Glutamatergic neuron (in vitro differentiated cells): ENCODE data around the gene SPDYE3. TPM values are rescaled to one million over a fixed set of nuclear protein-coding genes. Genes with fewer than 3 reads are reported as not detected.
"Not testable (repeated sequence)": the region's sequence is repeated elsewhere in the genome, so short reads cannot be mapped to it uniquely, and the experiment has no call there.

ENCODE experiments used
- DNase-seq: peaks from one replicate; pipeline ENCODE4 v3.0.0; 2022
- H3K27ac Mint-ChIP-seq: one replicate; pipeline ENCODE4 v1.8.0; 2020; ENCODE audit warnings: mild to moderate bottlenecking, mixed read lengths, inconsistent platforms; ENCODE audit not compliant: unreplicated experiment
- H3K27me3 Mint-ChIP-seq: one replicate; pipeline ENCODE4 v1.8.0; 2020; ENCODE audit warnings: mild to moderate bottlenecking, moderate library complexity, mixed read lengths, inconsistent platforms; ENCODE audit not compliant: unreplicated experiment
- H3K36me3 Mint-ChIP-seq: one replicate; pipeline ENCODE4 v1.8.0; 2020; ENCODE audit warnings: mild to moderate bottlenecking, mixed read lengths, inconsistent platforms; ENCODE audit not compliant: unreplicated experiment
- H3K4me1 Mint-ChIP-seq: one replicate; pipeline ENCODE4 v1.8.0; 2020; ENCODE audit warnings: mild to moderate bottlenecking, low read depth, mixed read lengths, inconsistent platforms; ENCODE audit not compliant: unreplicated experiment
- H3K4me3 Mint-ChIP-seq: one replicate; pipeline ENCODE4 v1.8.0; 2020; ENCODE audit warnings: mild to moderate bottlenecking, mixed read lengths, inconsistent platforms; ENCODE audit not compliant: unreplicated experiment
- H3K9me3 Mint-ChIP-seq: one replicate; pipeline ENCODE4 v1.8.0; 2020; ENCODE audit warnings: mild to moderate bottlenecking, moderate library complexity, mixed read lengths, inconsistent platforms; ENCODE audit not compliant: unreplicated experiment
- total RNA-seq: library from RNA; stranded (reverse); fragmentation: NEBNext Ultra II Directional; extraction: Animal tissue kit (Norgen Biotek cat#: 25700); gene quantifications from one replicate; pipeline ENCODE4 v1.2.1, GENCODE V29; 2021; ENCODE audit not compliant: unreplicated experiment

The SPDYE3 gene
- total RNA-seq, 1 donor from 2014 or later: not detected

DNA sequence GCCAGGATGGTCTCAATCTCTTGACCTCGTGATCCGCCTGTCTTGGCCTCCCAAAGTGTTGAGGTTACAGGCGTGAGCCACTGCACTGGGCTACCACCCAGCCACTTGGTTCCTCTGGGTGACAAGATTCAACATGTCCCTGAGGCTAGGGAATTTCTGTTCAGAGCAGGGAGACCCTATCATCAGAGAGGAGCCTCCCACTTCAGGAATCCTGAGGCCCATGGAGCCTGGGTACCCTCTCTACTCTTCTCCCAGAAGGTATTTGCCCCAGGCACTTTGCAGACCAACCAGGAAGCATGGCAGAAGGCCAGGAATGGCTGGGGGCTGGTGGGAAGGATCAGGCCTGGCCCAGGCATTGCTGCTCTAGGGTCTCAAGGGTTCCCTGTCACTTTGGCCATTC is 19.2 kb upstream of the SPDYE3 start:
- not testable (repeated sequence) for H3K9me3 Mint-ChIP-seq, H3K4me1 Mint-ChIP-seq, H3K27me3 Mint-ChIP-seq, H3K36me3 Mint-ChIP-seq, H3K27ac Mint-ChIP-seq, H3K4me3 Mint-ChIP-seq, DNase-seq

DNA sequence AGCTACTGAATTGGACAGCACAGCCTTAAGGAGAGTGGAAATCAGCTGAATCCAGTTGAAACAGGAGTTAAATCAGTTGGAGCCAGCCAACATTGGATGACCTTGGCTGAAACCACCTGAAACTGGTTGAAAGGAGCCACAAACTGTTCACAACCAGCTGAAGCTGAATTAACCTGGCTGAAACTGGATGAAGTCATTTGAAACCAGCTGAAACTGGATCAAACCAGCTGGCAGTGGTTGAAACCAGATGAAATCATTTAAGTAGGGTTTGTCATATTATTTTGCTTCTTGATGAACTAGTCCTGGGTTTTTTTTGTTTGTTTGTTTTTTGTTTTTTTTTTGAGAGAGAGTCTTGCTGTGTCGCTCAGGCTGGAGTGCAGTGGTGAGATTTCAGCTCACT is 15.3 kb upstream of the SPDYE3 start:
- H3K4me1 Mint-ChIP-seq: not testable (repeated sequence)

DNA sequence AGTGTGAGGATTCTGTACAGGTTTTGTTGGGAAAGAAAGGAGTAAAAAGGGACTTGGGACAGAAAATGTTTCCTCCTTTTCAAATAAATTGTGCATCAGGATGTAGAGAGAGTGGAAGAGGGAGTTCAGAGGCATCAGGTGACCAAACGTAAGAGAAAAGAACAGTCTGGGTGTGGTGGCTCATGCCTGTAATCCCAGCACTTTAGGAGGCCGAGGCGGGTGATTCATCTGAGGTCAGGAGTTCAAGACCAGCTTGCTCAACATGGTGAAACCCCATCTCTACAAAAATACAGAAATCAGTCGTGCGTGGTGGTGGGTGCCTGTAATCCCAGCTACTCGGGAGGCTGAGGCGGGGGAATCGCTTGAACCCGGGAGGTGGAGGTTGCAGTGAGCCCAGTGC is 12.2 kb upstream of the SPDYE3 start:
- not testable (repeated sequence) for H3K4me3 Mint-ChIP-seq, H3K27ac Mint-ChIP-seq, H3K36me3 Mint-ChIP-seq

More for the DNA sequence above, 15.3 kb upstream of the SPDYE3 start:
- H3K4me3 Mint-ChIP-seq, H3K27me3 Mint-ChIP-seq, H3K9me3 Mint-ChIP-seq, H3K27ac Mint-ChIP-seq, H3K36me3 Mint-ChIP-seq, DNase-seq: not testable (repeated sequence)

DNA sequence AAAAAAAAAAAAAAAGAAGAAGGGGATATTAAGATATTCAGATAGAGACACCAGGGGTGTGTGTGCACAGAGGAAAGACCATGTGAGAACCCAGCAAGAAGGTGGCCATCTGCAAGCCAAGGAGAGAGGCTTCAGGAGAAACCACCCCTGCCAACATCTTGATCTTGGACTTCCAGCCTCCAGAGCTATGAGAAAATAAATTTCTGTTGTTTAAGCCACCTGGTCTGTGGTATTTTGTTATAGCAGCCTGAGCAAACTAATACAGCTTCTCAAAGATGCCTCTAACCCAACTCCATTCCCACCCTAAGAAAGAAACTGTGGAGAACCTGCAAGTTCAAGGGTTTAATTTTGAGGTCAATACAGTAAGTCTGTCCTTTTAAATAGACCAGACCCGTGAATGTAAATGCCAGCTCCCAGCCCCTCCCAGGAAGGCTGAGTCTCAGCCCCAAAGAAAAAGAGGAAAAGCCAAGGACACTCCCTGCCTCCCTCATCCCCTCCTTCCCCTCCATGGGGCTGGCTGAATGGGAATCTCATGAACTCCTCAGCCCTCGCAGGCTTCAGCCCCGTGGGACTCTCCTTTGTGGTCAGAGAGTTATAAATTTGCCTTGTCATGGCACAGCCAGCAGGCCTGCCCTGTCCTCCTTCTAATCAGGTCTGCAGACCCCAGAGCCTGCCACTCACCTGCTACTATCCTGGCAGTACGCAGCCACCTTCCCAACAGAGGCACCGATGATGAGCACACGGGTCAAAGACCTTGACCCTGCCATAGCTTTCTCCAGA is 9.5 kb upstream of the SPDYE3 start:
- not testable (repeated sequence) for H3K4me1 Mint-ChIP-seq, H3K36me3 Mint-ChIP-seq, H3K27me3 Mint-ChIP-seq, H3K9me3 Mint-ChIP-seq, H3K4me3 Mint-ChIP-seq
- peak; percentile 48 for DNase-seq
- peak overlapping the region; percentile 73 for H3K27ac Mint-ChIP-seq

More for the DNA sequence above, 12.2 kb upstream of the SPDYE3 start:
- H3K27me3 Mint-ChIP-seq, DNase-seq, H3K4me1 Mint-ChIP-seq, H3K9me3 Mint-ChIP-seq: not testable (repeated sequence)

DNA sequence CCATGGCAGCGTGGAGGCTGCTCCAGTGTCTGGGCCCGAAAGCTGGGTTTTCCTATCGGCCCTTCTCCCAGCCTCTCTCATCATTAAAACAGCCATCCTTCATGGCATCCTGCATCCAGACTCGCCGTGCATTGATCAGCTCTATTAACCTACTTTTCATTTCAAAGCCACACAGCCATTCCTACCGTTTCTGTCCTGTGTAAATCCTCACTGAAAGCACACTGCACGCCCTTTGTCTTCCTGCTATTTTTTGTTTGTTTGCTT is 8.9 kb upstream of the SPDYE3 start:
- not testable (repeated sequence) for H3K4me1 Mint-ChIP-seq, DNase-seq, H3K36me3 Mint-ChIP-seq, H3K27me3 Mint-ChIP-seq, H3K9me3 Mint-ChIP-seq, H3K4me3 Mint-ChIP-seq
- peak overlapping the region; percentile 73 for H3K27ac Mint-ChIP-seq

DNA sequence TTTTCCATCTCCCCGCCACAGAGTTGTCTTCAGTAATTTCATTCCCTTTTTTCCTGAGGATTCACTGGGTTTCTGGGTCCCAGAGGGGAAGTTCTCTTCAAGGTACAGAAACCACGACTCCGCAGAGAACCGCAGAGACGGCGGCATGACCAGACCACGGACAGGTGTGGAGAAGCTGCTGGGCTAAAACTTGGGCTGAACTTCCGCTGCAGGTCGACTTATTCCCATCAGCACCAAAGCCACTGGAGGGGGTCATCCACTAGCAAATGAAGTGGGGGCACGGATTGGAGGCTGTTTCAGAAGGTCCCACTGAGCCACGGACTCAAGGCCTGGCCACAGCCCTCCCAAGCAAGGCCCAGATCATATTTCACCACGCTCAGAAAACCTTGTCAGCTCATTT is 3.0 kb upstream of the SPDYE3 start:
- not testable (repeated sequence) for H3K4me3 Mint-ChIP-seq, DNase-seq, H3K27ac Mint-ChIP-seq, H3K27me3 Mint-ChIP-seq, H3K4me1 Mint-ChIP-seq, H3K9me3 Mint-ChIP-seq, H3K36me3 Mint-ChIP-seq

DNA sequence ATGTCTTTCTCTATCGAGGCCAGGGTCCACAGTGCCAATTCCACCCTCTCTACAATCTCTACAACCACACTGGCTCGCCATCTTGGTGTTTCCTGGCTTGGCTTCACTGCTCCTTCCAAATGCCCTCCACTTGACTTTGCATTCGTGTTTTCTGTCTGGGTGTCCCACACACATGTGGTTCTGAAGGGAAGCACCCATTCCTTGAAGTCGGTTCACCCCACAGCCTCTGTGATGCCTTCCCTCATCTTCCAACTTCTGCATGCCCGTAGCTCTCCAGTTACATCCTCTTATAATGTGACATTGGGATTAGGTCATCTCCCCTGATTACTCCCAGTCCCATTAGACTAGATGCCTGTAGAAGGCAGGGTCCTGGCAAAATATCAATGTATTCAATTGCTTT is 10.8 kb downstream of the SPDYE3 start:
- H3K4me3 Mint-ChIP-seq, H3K36me3 Mint-ChIP-seq, DNase-seq, H3K4me1 Mint-ChIP-seq, H3K27me3 Mint-ChIP-seq, H3K27ac Mint-ChIP-seq, H3K9me3 Mint-ChIP-seq: not testable (repeated sequence)

DNA sequence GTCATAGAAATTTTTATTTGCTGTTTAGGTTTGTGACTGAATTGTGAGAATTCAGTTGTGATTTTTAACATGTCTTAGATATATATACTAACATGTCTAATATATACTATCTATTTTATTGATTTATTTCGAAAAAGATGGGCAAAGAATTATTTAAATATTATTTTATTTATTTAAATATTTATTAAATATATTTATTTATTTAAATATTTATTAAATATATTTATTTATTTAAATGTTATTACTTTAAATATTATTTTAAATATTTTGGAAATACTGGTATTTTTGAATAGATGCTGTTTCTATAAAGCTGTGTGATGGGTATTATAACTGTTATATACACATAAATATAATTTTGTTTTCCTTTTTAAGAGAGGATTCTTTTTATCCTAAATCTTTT is 14.1 kb downstream of the SPDYE3 start:
- not testable (repeated sequence) for H3K4me1 Mint-ChIP-seq, H3K27ac Mint-ChIP-seq, H3K4me3 Mint-ChIP-seq, H3K27me3 Mint-ChIP-seq, DNase-seq, H3K36me3 Mint-ChIP-seq, H3K9me3 Mint-ChIP-seq

DNA sequence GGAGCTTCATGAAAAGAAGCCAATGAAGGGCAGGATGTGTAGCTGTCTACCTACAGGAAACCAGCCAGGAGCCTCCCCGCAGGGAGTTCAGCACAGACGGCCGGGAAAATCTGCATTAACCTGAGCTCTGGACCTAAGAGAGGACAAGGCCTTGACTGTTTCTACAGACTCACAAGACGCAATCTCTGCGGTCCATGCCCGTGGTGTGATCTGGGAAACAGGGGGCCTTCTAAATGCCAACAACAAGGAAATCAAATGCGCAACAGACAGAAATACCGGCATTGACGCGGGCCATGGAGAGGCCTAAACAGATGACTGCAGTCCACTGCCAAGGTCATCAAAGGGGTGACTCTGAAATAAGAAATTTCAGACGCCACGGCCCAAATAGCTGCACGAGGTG is 16.7 kb downstream of the SPDYE3 start:
- H3K4me1 Mint-ChIP-seq, H3K27me3 Mint-ChIP-seq, H3K36me3 Mint-ChIP-seq, H3K4me3 Mint-ChIP-seq, H3K27ac Mint-ChIP-seq, H3K9me3 Mint-ChIP-seq, DNase-seq: not testable (repeated sequence)

DNA sequence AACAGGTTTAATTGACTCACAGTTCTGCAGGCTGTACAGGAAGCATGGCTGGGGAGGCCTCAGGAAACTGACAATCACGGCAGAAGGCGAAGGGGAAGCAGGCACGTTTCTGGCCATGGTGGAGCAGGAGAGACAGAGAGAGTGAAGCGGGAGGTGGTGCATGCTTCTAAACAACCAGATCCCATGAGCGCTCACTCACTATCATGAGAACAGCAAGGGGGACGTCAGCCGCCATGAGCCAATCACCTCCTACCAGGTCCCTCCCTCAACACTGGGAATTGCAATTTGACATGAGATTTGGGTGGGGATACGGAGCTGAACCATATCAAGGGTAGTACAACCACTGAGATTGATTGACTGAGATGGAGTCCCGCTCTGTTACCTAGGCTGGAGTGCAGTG is 18.2 kb downstream of the SPDYE3 start:
- H3K4me1 Mint-ChIP-seq, H3K27ac Mint-ChIP-seq: not testable (repeated sequence)

DNA sequence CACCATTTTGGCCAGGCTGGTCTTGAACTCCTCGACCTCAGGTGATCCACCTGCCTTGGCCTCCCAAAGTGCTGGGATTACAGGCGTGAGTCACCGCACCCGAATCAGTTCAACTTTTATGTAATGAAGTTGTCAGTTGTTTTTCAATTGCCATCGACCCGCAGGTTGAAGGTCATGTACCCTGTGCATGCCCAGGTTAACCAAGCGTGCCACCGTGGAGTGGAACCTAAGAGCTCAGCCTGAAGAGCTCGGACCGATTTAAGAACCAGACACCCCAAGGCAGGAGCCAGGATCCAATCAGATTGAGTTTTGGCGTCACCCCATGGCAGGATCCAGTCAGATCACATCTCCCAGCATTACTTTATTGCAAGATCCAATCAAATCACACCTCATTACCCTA is 19.4 kb downstream of the SPDYE3 start:
- not testable (repeated sequence) for H3K4me3 Mint-ChIP-seq, H3K9me3 Mint-ChIP-seq, H3K36me3 Mint-ChIP-seq, H3K27ac Mint-ChIP-seq, H3K4me1 Mint-ChIP-seq, DNase-seq, H3K27me3 Mint-ChIP-seq

More for the DNA sequence above, 18.2 kb downstream of the SPDYE3 start:
- H3K36me3 Mint-ChIP-seq, H3K9me3 Mint-ChIP-seq, DNase-seq, H3K4me3 Mint-ChIP-seq, H3K27me3 Mint-ChIP-seq: not testable (repeated sequence)

DNA sequence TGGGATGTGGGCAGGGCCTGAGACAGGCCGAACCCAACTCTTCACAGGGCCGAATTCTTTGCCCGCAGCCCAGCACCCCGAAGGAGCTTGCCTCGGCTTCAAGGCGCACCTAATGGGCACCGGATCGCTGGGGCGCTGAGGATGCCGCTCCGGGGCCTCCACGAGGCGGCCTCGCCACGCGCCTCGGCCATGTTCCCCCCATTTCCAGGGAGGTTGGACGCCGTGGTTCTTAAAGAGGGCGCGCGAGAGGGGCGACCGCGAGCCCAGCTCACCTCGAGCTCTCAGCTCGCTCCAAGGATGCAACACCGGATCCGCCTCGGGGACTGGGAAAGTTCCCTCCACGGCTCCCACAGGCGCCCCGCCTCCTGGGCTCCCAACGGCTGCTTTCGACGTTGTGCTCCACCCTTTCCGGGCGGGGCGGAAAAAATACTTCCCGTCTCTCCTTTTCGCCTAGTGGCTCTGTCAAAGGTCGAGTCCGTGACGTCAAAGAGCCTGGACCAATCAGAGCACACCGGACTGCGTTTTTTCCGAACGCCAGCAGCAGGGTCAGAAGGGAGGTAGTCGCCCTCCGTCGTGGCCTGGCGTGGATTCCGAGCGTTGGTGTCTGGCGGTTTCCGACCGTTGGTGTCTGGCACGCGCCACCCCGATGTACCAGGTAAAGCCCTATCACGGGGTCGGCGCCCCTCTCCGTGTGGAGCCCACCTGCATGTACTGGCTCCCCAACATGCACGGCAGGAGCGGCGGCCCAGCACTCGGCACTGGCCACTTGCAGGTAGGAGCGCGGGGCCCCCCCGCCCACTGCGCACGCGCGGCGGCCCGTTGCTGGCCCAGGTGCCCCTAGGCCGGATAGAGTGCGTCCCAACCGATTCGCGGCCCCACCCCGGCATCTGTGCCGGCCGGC is 28.3 kb downstream of the SPDYE3 start:
- H3K36me3 Mint-ChIP-seq, H3K4me1 Mint-ChIP-seq, H3K9me3 Mint-ChIP-seq, H3K27me3 Mint-ChIP-seq: not testable (repeated sequence)
- Mint-ChIP-seq H3K4me3 (peak overlapping the region; percentile 94), H3K27ac (peak overlapping the region; percentile 81)
- DNase-seq: peak; percentile 88
